ENCODE measurements around the gene CHMP6. TPM values are rescaled to one million over a fixed set of nuclear protein-coding genes. Genes with fewer than 3 reads are reported as not detected.

CHMP6 gene
- total RNA-seq, 1 donor = 17.4 TPM

GRCh38 chr17:81044764-81045589 is 53.3 kb downstream of the CHMP6 start:
- no peak for TF ChIP-seq CTCF (IDR thresholded peaks at IDR 0.05; ENCODE audit: insufficient read depth, low read length)
- DNase-seq (ENCODE audit: low read depth) = peak; percentile 63

GRCh38 chr17:81045590-81046095 is 54.0 kb downstream of the CHMP6 start:
- no peak for DNase-seq (ENCODE audit: low read depth)
- H3K4me3 ChIP-seq (ENCODE audit: low read depth, low read length) = no peak overlapping the region
- no peak for TF ChIP-seq CTCF (IDR thresholded peaks at IDR 0.05; ENCODE audit: insufficient read depth, low read length)

More at GRCh38 chr17:81044764-81045589, 53.3 kb downstream of the CHMP6 start:
- H3K4me3 ChIP-seq (ENCODE audit: low read depth, low read length) = no peak overlapping the region

- no peak for DNase-seq (ENCODE audit: low read depth)
- TF ChIP-seq CTCF (IDR thresholded peaks at IDR 0.05; ENCODE audit: insufficient read depth, low read length) = no peak
- H3K4me3 ChIP-seq (ENCODE audit: low read depth, low read length) = no peak overlapping the region
Measured at GRCh38 chr17:81046132-81046769, 54.6 kb downstream of the CHMP6 start.

- no peak for DNase-seq (ENCODE audit: low read depth)
- TF ChIP-seq CTCF (IDR thresholded peaks at IDR 0.05; ENCODE audit: insufficient read depth, low read length) = no peak
- H3K4me3 ChIP-seq (ENCODE audit: low read depth, low read length) = no peak overlapping the region
Measured at GRCh38 chr17:81046770-81047359, 55.2 kb downstream of the CHMP6 start.

GRCh38 chr17:81048827-81049371 is 57.3 kb downstream of the CHMP6 start:
- TF ChIP-seq CTCF (IDR thresholded peaks at IDR 0.05; ENCODE audit: insufficient read depth, low read length) = no peak
- no peak for DNase-seq (ENCODE audit: low read depth)
- H3K4me3 ChIP-seq (ENCODE audit: low read depth, low read length) = no peak overlapping the region

GRCh38 chr17:81049372-81049911 is 57.8 kb downstream of the CHMP6 start:
- H3K4me3 ChIP-seq (ENCODE audit: low read depth, low read length) = no peak overlapping the region
- TF ChIP-seq CTCF (IDR thresholded peaks at IDR 0.05; ENCODE audit: insufficient read depth, low read length) = no peak

More at GRCh38 chr17:81049372-81049911, 57.8 kb downstream of the CHMP6 start:
- DNase-seq (ENCODE audit: low read depth) = no peak

Measured in fibroblast of the aortic adventitia (primary cell).